Panc1 (cell line): ENCODE results near the gene MED13L. TPM values are rescaled to one million over a fixed set of nuclear protein-coding genes. Genes with fewer than 3 reads are reported as not detected.

Experiments used
- ATAC-seq: fragments of 200-7000 bp; cut with Tn5 transposase; 2 replicates; pipeline ENCODE4 v1.9.1; 2020; ENCODE audit warnings: mild to moderate bottlenecking, moderate library complexity
- BruUV-seq: library from RNA; stranded (reverse); fragments of 400-500 nt; replicated peaks from 2 replicates; lab custom pipeline; 2021; lab: Mats Ljungman, UMichigan
- CTCF ChIA-PET: fragments of 300-600 bp; sonication (Branson Sonifier 250); formaldehyde crosslinking; loops from one replicate; lab custom pipeline; 2022; ENCODE audit warnings: antibody characterized with exemption; lab: Charles Lee
- POLR2A ChIA-PET: fragments of 300-600 bp; sonication (Branson Sonifier 250); formaldehyde crosslinking; loops from one replicate; lab custom pipeline; 2022; ENCODE audit warnings: antibody characterized with exemption; lab: Charles Lee
- DNase-seq: peaks from one replicate; pipeline ENCODE4 v3.0.0-alpha.2; 2010; ENCODE audit warnings: low read depth, low spot score
- H3K27ac ChIP-seq: 2 replicates; pipeline ENCODE4 v1.5.1; 2011; ENCODE audit warnings: mild to moderate bottlenecking, low read length, inconsistent platforms
- H3K27me3 ChIP-seq: fragments of 200-500 bp; sonication (Bioruptor generic); 2 replicates; pipeline ENCODE4 v1.6.0; 2014; ENCODE audit warnings: low read length, inconsistent platforms; ENCODE audit not compliant: control insufficient read depth, insufficient read depth
- H3K36me3 ChIP-seq: fragments of 200-500 bp; sonication (Bioruptor generic); 2 replicates; pipeline ENCODE4 v1.5.1; 2014; ENCODE audit warnings: inconsistent platforms, mild to moderate bottlenecking, low read length, moderate library complexity; ENCODE audit not compliant: control insufficient read depth, insufficient read depth
- H3K4me1 ChIP-seq: 2 replicates; pipeline ENCODE4 v1.5.1; 2011; ENCODE audit warnings: inconsistent platforms, mild to moderate bottlenecking, low read length, moderate library complexity; ENCODE audit not compliant: control insufficient read depth, insufficient read depth
- H3K4me3 ChIP-seq, 2 experiments: 2 replicates each; pipeline ENCODE4 v1.5.1; 2011 to 2012; ENCODE audit warnings: low read depth in 2 of 2, low read length in 2 of 2, mild to moderate bottlenecking in 2 of 2, inconsistent platforms in 1 of 2, moderate library complexity in 1 of 2
- H3K9me3 ChIP-seq: fragments of 200-500 bp; sonication (Bioruptor generic); 2 replicates; pipeline ENCODE4 v1.5.1; 2014; ENCODE audit warnings: low read depth, mild to moderate bottlenecking, inconsistent platforms, low read length, moderate library complexity; ENCODE audit not compliant: control insufficient read depth, insufficient read depth
- CTCF ChIP-seq: fragments of 450-650 bp; IDR thresholded peaks from 2 replicates; pipeline ENCODE4 v1.5.1; 2017; ENCODE audit warnings: mild to moderate bottlenecking
- POLR2AphosphoS5 ChIP-seq: IDR thresholded peaks from 2 replicates; pipeline ENCODE4 v1.6.1; 2012; ENCODE audit warnings: mild to moderate bottlenecking, low read depth, low read length, moderate library complexity
- REST ChIP-seq, 2 experiments: IDR thresholded peaks; 2 replicates each; pipeline ENCODE4 v1.6.1; 2011 to 2012; ENCODE audit warnings: low read depth in 2 of 2, control low read depth in 1 of 2, low read length in 1 of 2, mild to moderate bottlenecking in 1 of 2, moderate library complexity in 1 of 2; ENCODE audit not compliant: insufficient read depth in 1 of 2
- SIN3A ChIP-seq: IDR thresholded peaks from 2 replicates; pipeline ENCODE4 v1.6.1; 2012; ENCODE audit warnings: low read depth, mild to moderate bottlenecking, low read length, moderate library complexity, borderline replicate concordance; ENCODE audit not compliant: insufficient read depth
- TCF7L2 ChIP-seq: IDR thresholded peaks from 2 replicates; pipeline ENCODE4 v1.6.1; 2011; ENCODE audit warnings: mild to moderate bottlenecking, low read depth, low read length, inconsistent platforms
- in situ Hi-C: cut with HindIII; loops from 2 replicates; pipeline ENCODE4 v1.10.0; 2016; ENCODE audit warnings: low sequenced_read_pairs, low pct_unique_long_range_greater_than_20kb
- intact Hi-C: fragments of 100-400 bp; cut with micrococcal nuclease; formaldehyde crosslinking; loops from one replicate; pipeline ENCODE4 v1.10.0; 2022; ENCODE audit not compliant: unreplicated experiment
- total RNA-seq: library from RNA; stranded (reverse); gene quantifications from one replicate; pipeline ENCODE4 v1.2.1, GENCODE V29; 2021; ENCODE audit not compliant: unreplicated experiment

The MED13L gene
- total RNA-seq, 1 experiment from 2014 or later = 170 TPM

GRCh38 chr12:116227811-116228210 lies 49.7 kb downstream of the MED13L start:
- in situ Hi-C loops (no loop called here), intact Hi-C loops (loop anchor here (10.0 kb wide), 1 partner anchor 163 kb away; no protein-coding TSS in a partner anchor)
- no peaks in the 10 kb centered on the region; the same call in 1 of the 2 replicates for H3K4me1 ChIP-seq
- DNase-seq (no peak), ATAC-seq (no peak)
- no TSS peak for BruUV-seq
- H3K27me3 ChIP-seq = no peaks in the 10 kb centered on the region
- no peak overlapping the region for H3K27ac ChIP-seq
- no peaks in the 10 kb centered on the region for H3K9me3 ChIP-seq
- ChIA-PET CTCF (no interaction called here), POLR2A (no interaction called here)
- H3K36me3 ChIP-seq = peaks cover 2% of the 10 kb centered on the region; the same call in 1 of the 2 replicates
- TF ChIP-seq REST (IDR thresholded peaks at IDR 0.05; ENCODE audit: insufficient read depth in 1 of 2, low read depth in 2 of 2, low read length in 1 of 2) (no peak), CTCF (no peak), SIN3A (no peak), POLR2AphosphoS5 (no peak), TCF7L2 (no peak)
- no peak overlapping the region for H3K4me3 ChIP-seq

GRCh38 chr12:116226026-116226425 lies 51.5 kb downstream of the MED13L start:
- ChIA-PET POLR2A (interaction anchor here (0.7 kb wide), 1 partner anchor 31 kb away, joined by 8 read pairs; no protein-coding TSS in a partner anchor), CTCF (no interaction called here)
- intact Hi-C loops (loop anchor here (10.0 kb wide), 1 partner anchor 161 kb away; no protein-coding TSS in a partner anchor), in situ Hi-C loops (no loop called here)
- DNase-seq = no peak
- ATAC-seq = no peak
- TF ChIP-seq TCF7L2 (no peak), POLR2AphosphoS5 (no peak), REST (IDR thresholded peaks at IDR 0.05; ENCODE audit: insufficient read depth in 1 of 2, low read depth in 2 of 2, low read length in 1 of 2) (no peak), SIN3A (no peak), CTCF (no peak)
- no peak overlapping the region for H3K4me3 ChIP-seq
- peaks cover 2% of the 10 kb centered on the region; the same call in 1 of the 2 replicates for H3K36me3 ChIP-seq
- H3K4me1 ChIP-seq = peaks cover 7% of the 10 kb centered on the region
- no peaks in the 10 kb centered on the region for H3K9me3 ChIP-seq
- H3K27me3 ChIP-seq = no peaks in the 10 kb centered on the region
- H3K27ac ChIP-seq = no peak overlapping the region
- no TSS peak for BruUV-seq
